ENCODE measurements around the gene SAMD5. TPM values are rescaled to one million over a fixed set of nuclear protein-coding genes. Genes with fewer than 3 reads are reported as not detected.

SAMD5 gene
- total and polyA plus RNA-seq, 2 experiments from 2014 or later: 0.03 TPM; not detected in 1

- Histone ChIP-seq H3K27ac (ENCODE audit: low read depth) (no peak overlapping the region), H3K4me1 (ENCODE audit: insufficient read depth) (peaks cover 4% of the 10 kb centered on the region; the same call in 1 of the 2 replicates), H3F3A (replicated peaks; ENCODE audit: low read depth) (no peaks in the 10 kb centered on the region), H3K79me2 (replicated peaks; ENCODE audit: insufficient read depth) (no peaks in the 10 kb centered on the region), H3K4me2 (no peak overlapping the region), H4K20me1 (replicated peaks; ENCODE audit: insufficient read depth) (no peaks in the 10 kb centered on the region), H3K9me2 (ENCODE audit: insufficient read depth) (no peaks in the 10 kb centered on the region), H3K4me3 (no peak overlapping the region), H3K27me3 (ENCODE audit: insufficient read depth) (no peaks in the 10 kb centered on the region), H3K36me3 (ENCODE audit: insufficient read depth) (no peaks in the 10 kb centered on the region), H2AFZ (no peak overlapping the region)
- no peak overlapping the region for H3K4me3 Mint-ChIP-seq
- DNase-seq (ENCODE audit: low spot score): no peak
- peaks cover 2% of the 10 kb centered on the region for H3K27me3 Mint-ChIP-seq (ENCODE audit: insufficient read depth, low read depth, poor library complexity)
- no peak overlapping the region for H3K27ac Mint-ChIP-seq
- peaks cover 3% of the 10 kb centered on the region; the same call in 2 of the 3 replicates for H3K4me1 Mint-ChIP-seq
- H3K9me3 Mint-ChIP-seq: no peaks in the 10 kb centered on the region
- TF ChIP-seq REST (IDR thresholded peaks at IDR 0.05; ENCODE audit: unreplicated experiment) (no peak), EZH2phosphoT487 (IDR thresholded peaks at IDR 0.05; ENCODE audit: unreplicated experiment) (no peak), EZH2 (IDR thresholded peaks at IDR 0.05; ENCODE audit: low read depth, unreplicated experiment) (no peak), ETS1 (IDR thresholded peaks at IDR 0.05) (no peak), CTCF (conservative IDR thresholded peaks at IDR 0.05; ENCODE audit: low read depth in 2 of 2) (no peak), STAT1 (IDR thresholded peaks at IDR 0.05; ENCODE audit: unreplicated experiment) (no peak), CREB1 (CRISPR knock-in tag; IDR thresholded peaks at IDR 0.05; ENCODE audit: low read depth) (no peak), ZNF462 (CRISPR knock-in tag; IDR thresholded peaks at IDR 0.05) (no peak), JUNB (IDR thresholded peaks at IDR 0.05; ENCODE audit: unreplicated experiment) (no peak), NANOG (IDR thresholded peaks at IDR 0.05; ENCODE audit: borderline replicate concordance) (no peak)
- H3K36me3 Mint-ChIP-seq (ENCODE audit: low read depth): no peaks in the 10 kb centered on the region
- ATAC-seq: no peak
Observed at GRCh38 chr6:147548921-147549475, 40.5 kb downstream of the SAMD5 start.

Measured in GM23338 (cell line).